Thyroid gland (tissue), 4 donors: ENCODE results near the gene TAB3.

Source experiments
- CTCF ChIP-seq, 6 experiments: fragments of 200-600 bp in 3 of 6; fragments of 450-650 bp in 3 of 6; sonication (generic) in 3 of 6; IDR thresholded peaks; one replicate each; pipeline ENCODE4 v1.5.1; 2016 to 2019; ENCODE audit warnings: antibody characterized with exemption in 6 of 6, mild to moderate bottlenecking in 2 of 6, inconsistent platforms in 1 of 6, moderate library complexity in 1 of 6
- POLR2A ChIP-seq, 2 donors: fragments of 450-650 bp; IDR thresholded peaks; one replicate each; pipeline ENCODE4 v1.6.1; 2017; ENCODE audit warnings: antibody characterized with exemption in 2 of 2, mild to moderate bottlenecking in 2 of 2, moderate library complexity in 1 of 2

GRCh38 chrX:30863974-30864373, 25.1 kb downstream of the TAB3 start:
- TF ChIP-seq CTCF (IDR thresholded peaks at IDR 0.05) (no peak), POLR2A (IDR thresholded peaks at IDR 0.05) (no peak)
